Mesenchymal stem cell (in vitro differentiated cells and primary cell): Measurements from ENCODE around the gene WDFY2.

Experiments
- DNase-seq: peaks from one replicate; pipeline ENCODE4 v3.0.0-alpha.2; 2013
- H2AFZ ChIP-seq: one replicate; pipeline ENCODE4 v1.6.1; 2013; ENCODE audit warnings: low read depth, mild to moderate bottlenecking, control low read depth, inconsistent platforms, low read length, moderate library complexity
- H2AK5ac ChIP-seq: 2 replicates; pipeline ENCODE4 v1.6.1; 2013; ENCODE audit warnings: low read length, moderate library complexity, mild to moderate bottlenecking, inconsistent platforms; ENCODE audit not compliant: severe bottlenecking
- H2BK120ac ChIP-seq: one replicate; pipeline ENCODE4 v1.6.1; 2013; ENCODE audit warnings: low read depth, mild to moderate bottlenecking, inconsistent platforms, low read length, moderate library complexity
- H2BK12ac ChIP-seq, 2 experiments: one replicate each; pipeline ENCODE4 v1.6.1; 2013; ENCODE audit warnings: inconsistent platforms in 2 of 2, low read length in 2 of 2, mild to moderate bottlenecking in 2 of 2, moderate library complexity in 2 of 2, control low read depth in 1 of 2
- H2BK15ac ChIP-seq: one replicate; pipeline ENCODE4 v1.6.1; 2013; ENCODE audit warnings: mild to moderate bottlenecking, low read depth, inconsistent platforms; ENCODE audit not compliant: poor library complexity, severe bottlenecking
- H2BK5ac ChIP-seq: 2 replicates; pipeline ENCODE4 v1.6.1; 2013; ENCODE audit warnings: low read depth, mild to moderate bottlenecking, low read length, control low read depth, inconsistent platforms; ENCODE audit not compliant: poor library complexity, severe bottlenecking
- H3K14ac ChIP-seq, 2 experiments: one replicate each; pipeline ENCODE4 v1.6.1; 2013; ENCODE audit warnings: inconsistent platforms in 2 of 2, low read length in 2 of 2, control low read depth in 1 of 2, mild to moderate bottlenecking in 1 of 2, moderate library complexity in 1 of 2
- H3K18ac ChIP-seq, 2 experiments: one replicate each; pipeline ENCODE4 v1.6.1; 2013; ENCODE audit warnings: inconsistent platforms in 2 of 2, low read length in 2 of 2, control low read depth in 1 of 2, low read depth in 1 of 2, mild to moderate bottlenecking in 1 of 2
- H3K23ac ChIP-seq, 2 experiments: one replicate each; pipeline ENCODE4 v1.6.1; 2013; ENCODE audit warnings: inconsistent platforms in 2 of 2, low read length in 2 of 2, mild to moderate bottlenecking in 2 of 2, moderate library complexity in 2 of 2, control low read depth in 1 of 2
- H3K27ac ChIP-seq: 2 replicates; pipeline ENCODE4 v1.5.1; 2013; ENCODE audit warnings: mild to moderate bottlenecking, moderate library complexity, low read length, control low read depth, inconsistent platforms; ENCODE audit not compliant: poor library complexity, severe bottlenecking
- H3K27me3 ChIP-seq, 2 experiments: 2 replicates each; pipeline versions ENCODE4 v1.6.1 to v1.7.0; 2013; ENCODE audit warnings: low read length in 2 of 2, mild to moderate bottlenecking in 2 of 2, moderate library complexity in 2 of 2, control low read depth in 1 of 2, inconsistent platforms in 1 of 2; ENCODE audit not compliant: control insufficient read depth in 1 of 2, insufficient read depth in 1 of 2
- H3K36me3 ChIP-seq, 2 experiments: 2 replicates each; pipeline versions ENCODE4 v1.6.1 to v1.7.0; 2013; ENCODE audit warnings: low read length in 2 of 2, control low read depth in 1 of 2, inconsistent platforms in 1 of 2, low read depth in 1 of 2, mild to moderate bottlenecking in 1 of 2; ENCODE audit not compliant: insufficient read depth in 2 of 2, control insufficient read depth in 1 of 2
- H3K4ac ChIP-seq, 2 experiments: one replicate each; pipeline ENCODE4 v1.6.1; 2013; ENCODE audit warnings: inconsistent platforms in 2 of 2, low read length in 2 of 2, mild to moderate bottlenecking in 2 of 2, moderate library complexity in 2 of 2, control low read depth in 1 of 2, low read depth in 1 of 2
- H3K4me1 ChIP-seq: 2 replicates; pipeline ENCODE4 v1.6.1; 2013; ENCODE audit warnings: low read depth, low read length, control low read depth; ENCODE audit not compliant: control insufficient read depth, insufficient read depth
- H3K4me2 ChIP-seq: 2 replicates; pipeline ENCODE4 v1.6.1; 2013; ENCODE audit warnings: low read length, mild to moderate bottlenecking, inconsistent platforms; ENCODE audit not compliant: poor library complexity, severe bottlenecking
- H3K4me3 ChIP-seq, 2 experiments: 2 replicates each; pipeline versions ENCODE4 v1.5.1 to v1.7.0; 2013; ENCODE audit warnings: low read length in 2 of 2, mild to moderate bottlenecking in 2 of 2, control low read depth in 1 of 2, low read depth in 1 of 2; ENCODE audit not compliant: insufficient read depth in 1 of 2
- H3K79me1 ChIP-seq: replicated peaks from 2 replicates; pipeline ENCODE4 v1.6.1; 2013; ENCODE audit warnings: mild to moderate bottlenecking, control low read depth, low read length, inconsistent platforms; ENCODE audit not compliant: poor library complexity, severe bottlenecking
- H3K9ac ChIP-seq: 2 replicates; pipeline ENCODE4 v1.7.0; 2013; ENCODE audit warnings: mild to moderate bottlenecking, low read length, moderate library complexity
- H3K9me3 ChIP-seq: 2 replicates; pipeline ENCODE4 v1.7.0; 2013; ENCODE audit warnings: mild to moderate bottlenecking, low read length; ENCODE audit not compliant: control insufficient read depth
- H4K8ac ChIP-seq: one replicate; pipeline ENCODE4 v1.6.1; 2013; ENCODE audit warnings: inconsistent platforms, mild to moderate bottlenecking, low read length, moderate library complexity
- H4K91ac ChIP-seq: one replicate; pipeline ENCODE4 v1.6.1; 2013; ENCODE audit warnings: mild to moderate bottlenecking, low read length, inconsistent platforms
- WGBS: methylation state at CpG from one replicate; pipeline ENCODE4 v1.1.7; 2013; ENCODE audit warnings: mixed read lengths; 5-methylcytosine and 5-hydroxymethylcytosine counted together

Gene WDFY2

DNA sequence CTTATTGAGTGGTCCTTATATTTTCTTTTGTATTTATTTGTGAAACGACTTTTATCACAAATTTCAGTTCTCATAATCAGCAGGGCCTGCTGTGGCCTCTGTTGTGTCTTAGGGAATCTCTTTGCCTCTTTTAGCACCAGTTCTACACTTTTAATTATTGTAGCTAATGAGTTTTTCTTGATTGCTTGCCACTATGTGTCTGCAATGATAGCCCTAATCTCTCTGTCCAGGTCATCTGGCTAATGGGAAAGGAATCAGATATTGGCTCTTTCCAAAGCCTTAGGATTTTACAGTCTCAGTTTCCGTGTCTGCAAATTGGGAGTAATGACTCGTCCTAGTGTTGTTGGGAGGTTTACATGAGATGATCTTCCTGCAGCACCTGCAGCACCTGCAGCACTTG is 10.2 kb downstream of the WDFY2 start:
- Histone ChIP-seq H2BK120ac (no peak overlapping the region), H3K14ac (no peak overlapping the region), H2BK5ac (no peak overlapping the region), H3K18ac (no peak overlapping the region), H3K23ac (no peak overlapping the region), H2BK12ac (no peak overlapping the region), H3K27ac (no peak overlapping the region), H3K9me3 (no peaks in the 10 kb centered on the region), H4K8ac (no peak overlapping the region), H3K79me1 (no peaks in the 10 kb centered on the region), H3K27me3 (no peaks in the 10 kb centered on the region), H3K36me3 (no peaks in the 10 kb centered on the region), H3K4ac (no peak overlapping the region), H3K4me3 (no peak overlapping the region), H3K4me1 (peaks cover 2% of the 10 kb centered on the region), H2BK15ac (no peak overlapping the region), H3K4me2 (no peak overlapping the region), H2AK5ac (no peak overlapping the region), H4K91ac (no peak overlapping the region), H2AFZ (no peak overlapping the region), H3K9ac (no peak overlapping the region)
- 96% methylated on average over 2 of the region's 3 CpGs for WGBS
- no peak for DNase-seq

DNA sequence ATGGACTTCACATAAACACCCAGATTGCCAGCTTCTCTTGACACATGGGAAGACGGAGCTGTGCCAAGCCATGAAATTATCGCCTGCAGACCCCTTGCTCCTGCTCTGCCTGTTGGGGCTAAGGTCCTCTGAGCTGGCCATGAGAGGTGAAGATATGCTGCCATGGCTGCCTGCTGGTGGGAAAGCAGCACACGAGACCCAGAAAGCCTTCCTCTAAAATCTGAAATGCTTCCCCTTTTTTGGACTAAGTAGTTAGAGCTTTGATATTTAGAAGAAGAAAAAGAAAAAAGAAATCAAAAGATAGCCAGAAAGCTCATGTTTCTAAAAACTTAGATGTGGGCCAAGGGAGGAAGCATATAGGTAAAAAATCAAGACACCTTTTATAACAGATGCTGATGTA is 11.2 kb downstream of the WDFY2 start:
- Histone ChIP-seq H3K4ac (no peak overlapping the region), H2BK120ac (no peak overlapping the region), H3K4me3 (no peak overlapping the region), H3K23ac (peak overlapping the region in 1 of 2 experiments; percentile 70), H2BK5ac (no peak overlapping the region), H3K36me3 (no peaks in the 10 kb centered on the region), H3K18ac (no peak overlapping the region), H3K9ac (no peak overlapping the region), H3K14ac (no peak overlapping the region), H4K91ac (peak overlapping the region; percentile 83), H4K8ac (peak overlapping the region; percentile 85), H3K4me1 (peaks cover 2% of the 10 kb centered on the region), H3K9me3 (no peaks in the 10 kb centered on the region), H3K27ac (no peak overlapping the region), H3K4me2 (no peak overlapping the region), H3K27me3 (no peaks in the 10 kb centered on the region), H2AFZ (no peak overlapping the region), H2AK5ac (peak overlapping the region; percentile 97), H2BK12ac (peak overlapping the region in 1 of 2 experiments; percentile 47), H3K79me1 (peaks cover 1% of the 10 kb centered on the region), H2BK15ac (no peak overlapping the region)
- no peak for DNase-seq
- 95% methylated on average over 2 of the region's 3 CpGs for WGBS

DNA sequence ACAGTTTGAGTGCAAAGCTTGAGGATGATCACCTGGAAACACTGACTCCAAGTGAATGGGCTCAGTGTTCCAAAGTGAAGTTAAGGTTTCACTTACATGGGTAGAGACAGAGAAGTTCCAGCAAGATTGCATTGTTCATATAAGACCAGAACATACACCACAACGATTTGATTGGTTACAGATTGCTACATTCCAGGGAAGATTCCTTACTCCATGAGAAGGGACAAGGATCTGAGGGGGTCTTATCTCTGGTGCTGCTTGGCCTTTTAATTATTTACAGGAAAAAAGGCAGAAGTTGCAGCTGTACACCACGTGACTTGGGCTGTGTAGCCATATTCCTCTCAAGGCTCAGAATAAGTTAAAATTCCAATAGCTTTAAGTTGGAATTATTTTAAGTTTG is 12.3 kb downstream of the WDFY2 start:
- H3K14ac ChIP-seq = no peak overlapping the region
- peak overlapping the region; percentile 64 for H3K27ac ChIP-seq
- no peak overlapping the region for H4K91ac ChIP-seq
- WGBS = 100% methylated on average over 1 of the region's 2 CpGs
- no peak overlapping the region for H3K9ac ChIP-seq
- peaks cover 7% of the 10 kb centered on the region for H3K79me1 ChIP-seq
- H3K9me3 ChIP-seq = no peaks in the 10 kb centered on the region
- no peak overlapping the region for H2AFZ ChIP-seq
- no peak for DNase-seq
- peaks cover 2% of the 10 kb centered on the region for H3K4me1 ChIP-seq
- H2BK15ac ChIP-seq = no peak overlapping the region
- no peak overlapping the region for H2BK12ac ChIP-seq
- H4K8ac ChIP-seq = no peak overlapping the region
- no peak overlapping the region for H3K4me3 ChIP-seq
- no peak overlapping the region for H3K23ac ChIP-seq
- no peak overlapping the region for H3K4ac ChIP-seq
- no peak overlapping the region for H3K18ac ChIP-seq
- no peaks in the 10 kb centered on the region for H3K36me3 ChIP-seq
- no peak overlapping the region for H2BK5ac ChIP-seq
- no peaks in the 10 kb centered on the region for H3K27me3 ChIP-seq
- no peak overlapping the region for H2AK5ac ChIP-seq
- no peak overlapping the region for H3K4me2 ChIP-seq
- no peak overlapping the region for H2BK120ac ChIP-seq

DNA sequence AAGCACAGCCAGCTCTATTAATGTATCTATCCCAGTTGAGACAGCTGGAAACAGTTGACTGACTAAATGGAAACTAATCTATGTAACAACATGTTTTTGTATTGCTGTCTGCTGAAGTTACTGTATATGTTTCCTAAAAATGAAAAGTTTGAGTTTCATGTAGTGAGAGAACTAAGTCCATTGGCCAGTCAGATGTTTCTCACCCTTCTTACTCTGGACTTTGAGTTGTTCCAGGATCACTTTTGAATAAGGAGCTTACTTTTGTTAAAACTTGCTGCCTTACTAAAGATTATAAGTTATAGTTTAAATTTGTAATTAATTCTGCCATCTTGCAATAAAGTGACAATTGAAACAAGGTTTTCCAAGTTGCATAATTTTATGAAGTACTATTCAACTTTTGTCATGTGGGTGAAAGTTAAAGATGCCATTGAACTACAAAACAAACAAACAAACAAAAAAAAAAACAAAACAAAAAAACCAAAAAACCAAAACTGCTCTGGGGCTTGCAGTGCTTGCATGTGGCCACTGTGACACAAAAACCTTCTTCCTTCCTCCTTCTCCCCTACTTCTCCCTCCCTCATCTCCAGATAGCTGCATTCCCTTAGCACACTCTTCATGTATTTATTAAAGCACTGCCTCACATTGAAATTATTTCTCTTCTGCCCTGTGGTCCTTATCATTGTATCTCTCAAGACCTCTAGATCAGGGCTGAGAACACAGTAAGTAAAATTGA is 15.3 kb downstream of the WDFY2 start:
- no peak overlapping the region for H2AFZ ChIP-seq
- no peak overlapping the region for H3K4me2 ChIP-seq
- H3K4me1 ChIP-seq = peaks cover 2% of the 10 kb centered on the region
- no peak overlapping the region for H3K23ac ChIP-seq
- no peak overlapping the region for H4K91ac ChIP-seq
- no peaks in the 10 kb centered on the region for H3K27me3 ChIP-seq
- H3K36me3 ChIP-seq = peaks cover 0 to 4% of the 10 kb centered on the region in 2 experiments
- H3K27ac ChIP-seq = no peak overlapping the region
- peaks cover 21% of the 10 kb centered on the region for H3K79me1 ChIP-seq
- no peak overlapping the region for H2BK12ac ChIP-seq
- H2BK120ac ChIP-seq = no peak overlapping the region
- H2BK5ac ChIP-seq = no peak overlapping the region
- H3K14ac ChIP-seq = no peak overlapping the region
- H3K18ac ChIP-seq = no peak overlapping the region
- DNase-seq = no peak
- H2BK15ac ChIP-seq = no peak overlapping the region
- no peak overlapping the region for H4K8ac ChIP-seq
- no peak overlapping the region for H3K9ac ChIP-seq
- H3K4me3 ChIP-seq = no peak overlapping the region
- no peak overlapping the region for H2AK5ac ChIP-seq
- no peaks in the 10 kb centered on the region for H3K9me3 ChIP-seq
- H3K4ac ChIP-seq = no peak overlapping the region
